HG02885 (cell line): ENCODE results near the gene GPN1.
"Not testable (repeated sequence)": the region's sequence is repeated elsewhere in the genome, so short reads cannot be mapped to it uniquely, and the experiment has no call there.

ENCODE experiments used
- ATAC-seq: cut with Tn5 transposase; IDR thresholded peaks from one replicate; pipeline ENCODE4 v1.9.1; 2021; ENCODE audit warnings: mild to moderate bottlenecking; ENCODE audit not compliant: unreplicated experiment, poor library complexity

Gene GPN1

GRCh38 chr2:27626323-27626722 is 2.5 kb upstream of the GPN1 start:
- ATAC-seq, result not testable (repeated sequence)

- ATAC-seq, result not testable (repeated sequence)
These were observed 1.9 kb upstream of the GPN1 start for GRCh38 chr2:27626921-27627320.

- ATAC-seq, result no peak
These were observed 685 bp upstream of the GPN1 start for GRCh38 chr2:27627963-27628766.

- not testable (repeated sequence) for ATAC-seq
These were observed 1.4 kb downstream of the GPN1 start for GRCh38 chr2:27630257-27630656.

GRCh38 chr2:27634291-27634690 is 5.4 kb downstream of the GPN1 start:
- no peak for ATAC-seq

GRCh38 chr2:27636766-27637165 is 7.9 kb downstream of the GPN1 start:
- ATAC-seq, result no peak

- ATAC-seq, result no peak
These were observed 9.3 kb downstream of the GPN1 start for GRCh38 chr2:27638037-27638637.

- ATAC-seq, result no peak
These were observed 9.9 kb downstream of the GPN1 start for GRCh38 chr2:27638709-27639108.

GRCh38 chr2:27640722-27641245 is 11.9 kb downstream of the GPN1 start:
- no peak for ATAC-seq

- no peak for ATAC-seq
These were observed 16.3 kb downstream of the GPN1 start for GRCh38 chr2:27645197-27645596.

GRCh38 chr2:27647289-27647688 is 18.4 kb downstream of the GPN1 start:
- ATAC-seq, result no peak

GRCh38 chr2:27647737-27648136 is 18.9 kb downstream of the GPN1 start:
- ATAC-seq, result no peak

GRCh38 chr2:27651056-27651455 is 22.2 kb downstream of the GPN1 start:
- no peak for ATAC-seq

- ATAC-seq, result no peak
These were observed 23.5 kb downstream of the GPN1 start for GRCh38 chr2:27652341-27652740.

GRCh38 chr2:27652790-27653189 is 23.9 kb downstream of the GPN1 start:
- ATAC-seq, result no peak

- no peak for ATAC-seq
These were observed 24.5 kb downstream of the GPN1 start for GRCh38 chr2:27653397-27653796.

- no peak for ATAC-seq
These were observed 26.5 kb downstream of the GPN1 start for GRCh38 chr2:27655155-27655951.

GRCh38 chr2:27661371-27661770 is 32.5 kb downstream of the GPN1 start:
- ATAC-seq, result no peak

- peak; percentile 79 for ATAC-seq
These were observed 34.7 kb downstream of the GPN1 start, which contains the start of the genes SLC4A1AP and SUPT7L for GRCh38 chr2:27663285-27664153. SLC4A1AP (plus strand) TSS chr2:27663889; CDS start chr2:27663915, 26 bp downstream. SUPT7L (minus strand) TSS chr2:27663614; CDS start chr2:27662192, 1,422 bp downstream.

- ATAC-seq, result peak; percentile 11
These were observed 35.3 kb downstream of the GPN1 start for GRCh38 chr2:27664154-27664574.
